HUES6 (cell line): Measurements from ENCODE around the gene KLHL29.

ENCODE experiments used
- H3K27ac ChIP-seq: 2 replicates; pipeline ENCODE4 v1.7.0; 2013; ENCODE audit warnings: low read depth, mild to moderate bottlenecking, low read length, inconsistent platforms
- H3K27me3 ChIP-seq: 2 replicates; pipeline ENCODE4 v1.6.1; 2013; ENCODE audit warnings: low read length; ENCODE audit not compliant: control insufficient read depth, insufficient read depth
- H3K36me3 ChIP-seq: 2 replicates; pipeline ENCODE4 v1.6.1; 2013; ENCODE audit warnings: low read length; ENCODE audit not compliant: control insufficient read depth, insufficient read depth
- H3K4me1 ChIP-seq: 2 replicates; pipeline ENCODE4 v1.6.1; 2013; ENCODE audit warnings: low read length; ENCODE audit not compliant: control insufficient read depth, insufficient read depth
- H3K4me3 ChIP-seq: 2 replicates; pipeline ENCODE4 v1.5.1; 2013; ENCODE audit warnings: low read depth, low read length
- H3K9ac ChIP-seq: one replicate; pipeline ENCODE4 v1.6.1; 2013; ENCODE audit warnings: mild to moderate bottlenecking, low read length
- H3K9me3 ChIP-seq: 2 replicates; pipeline ENCODE4 v1.6.1; 2013; ENCODE audit warnings: low read depth, low read length; ENCODE audit not compliant: control insufficient read depth, insufficient read depth

KLHL29 gene

GRCh38 chr2:23432531-23432930, 47.6 kb downstream of the KLHL29 start:
- H3K9me3 ChIP-seq = no peaks in the 10 kb centered on the region
- H3K9ac ChIP-seq = no peak overlapping the region
- H3K4me1 ChIP-seq = peaks cover 23% of the 10 kb centered on the region
- no peaks in the 10 kb centered on the region for H3K27me3 ChIP-seq
- H3K4me3 ChIP-seq = no peak overlapping the region
- no peak overlapping the region for H3K27ac ChIP-seq
- H3K36me3 ChIP-seq = no peaks in the 10 kb centered on the region

- Histone ChIP-seq H3K27me3 (no peaks in the 10 kb centered on the region), H3K9me3 (no peaks in the 10 kb centered on the region), H3K4me3 (no peak overlapping the region)
Observed at GRCh38 chr2:23433282-23433681, 48.3 kb downstream of the KLHL29 start.

DNA sequence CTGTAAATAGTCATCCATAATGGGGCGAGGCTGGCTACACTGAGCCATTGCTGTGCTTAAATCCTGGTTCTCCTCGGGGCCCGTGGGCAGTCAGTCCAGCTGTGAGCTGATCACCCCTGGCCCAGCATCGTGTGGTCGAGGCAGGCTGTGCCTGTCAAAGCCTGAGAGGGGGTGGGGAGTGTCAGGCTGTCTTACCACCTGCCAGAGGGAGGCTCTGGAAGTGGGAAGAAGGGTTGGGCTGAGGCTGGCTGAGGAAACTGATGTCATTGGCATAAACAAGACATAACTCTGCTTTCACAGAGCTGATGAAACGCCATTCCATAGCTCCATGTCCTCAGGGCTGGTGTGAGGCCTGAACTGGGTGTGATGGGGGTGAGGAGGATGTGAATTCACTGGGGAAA, 49.7 kb downstream of the KLHL29 start:
- no peaks in the 10 kb centered on the region for H3K36me3 ChIP-seq
- peaks cover 23% of the 10 kb centered on the region for H3K4me1 ChIP-seq
- no peaks in the 10 kb centered on the region for H3K9me3 ChIP-seq
- H3K4me3 ChIP-seq = no peak overlapping the region
- H3K9ac ChIP-seq = no peak overlapping the region
- no peaks in the 10 kb centered on the region for H3K27me3 ChIP-seq
- no peak overlapping the region for H3K27ac ChIP-seq

More at GRCh38 chr2:23433282-23433681, 48.3 kb downstream of the KLHL29 start:
- Histone ChIP-seq H3K9ac (no peak overlapping the region), H3K4me1 (peaks cover 23% of the 10 kb centered on the region), H3K27ac (no peak overlapping the region), H3K36me3 (no peaks in the 10 kb centered on the region)

- Histone ChIP-seq H3K9ac (no peak overlapping the region), H3K9me3 (no peaks in the 10 kb centered on the region), H3K27ac (no peak overlapping the region), H3K4me1 (peaks cover 23% of the 10 kb centered on the region), H3K36me3 (no peaks in the 10 kb centered on the region), H3K27me3 (no peaks in the 10 kb centered on the region), H3K4me3 (no peak overlapping the region)
Observed at GRCh38 chr2:23435250-23436035, 50.5 kb downstream of the KLHL29 start.

DNA sequence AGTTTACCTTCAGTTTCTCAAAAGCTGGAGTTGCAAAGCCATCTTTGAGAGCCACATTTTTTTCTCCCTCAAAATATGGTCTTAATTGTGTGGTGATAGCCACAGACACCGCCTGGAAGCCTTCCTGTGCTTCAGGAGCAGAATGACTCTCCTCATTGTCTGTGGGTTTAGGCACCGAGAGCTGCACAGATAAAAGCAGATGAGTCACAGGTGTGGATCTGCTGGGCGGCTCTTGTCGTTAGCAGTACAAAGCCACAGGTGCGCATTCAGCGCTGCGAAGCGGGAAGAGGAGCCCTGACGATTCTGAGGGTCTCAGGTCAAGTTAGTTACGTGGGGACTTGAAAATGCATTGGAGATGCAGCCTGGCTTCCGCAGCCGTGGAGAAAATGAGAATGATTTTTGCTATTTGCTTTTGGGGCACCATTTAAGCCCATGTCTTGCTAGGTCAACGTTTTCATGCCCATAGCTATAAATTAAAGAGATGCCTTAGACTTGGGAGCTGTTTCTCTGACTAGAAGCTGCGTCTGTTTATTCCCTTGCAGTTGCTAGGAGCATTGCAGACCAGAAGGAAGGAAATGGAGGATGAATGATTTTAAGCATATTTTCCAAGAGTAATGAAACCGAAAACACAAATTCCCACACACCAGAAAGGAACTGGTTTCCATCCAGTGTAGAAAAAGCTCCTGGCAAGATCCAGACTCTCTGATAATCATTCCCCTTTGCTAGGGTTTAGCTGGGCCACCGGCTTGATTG, 51.5 kb downstream of the KLHL29 start:
- Histone ChIP-seq H3K4me1 (peaks cover 23% of the 10 kb centered on the region), H3K27ac (no peak overlapping the region), H3K9me3 (peaks cover 1% of the 10 kb centered on the region), H3K27me3 (no peaks in the 10 kb centered on the region), H3K9ac (no peak overlapping the region), H3K36me3 (no peaks in the 10 kb centered on the region), H3K4me3 (no peak overlapping the region)

DNA sequence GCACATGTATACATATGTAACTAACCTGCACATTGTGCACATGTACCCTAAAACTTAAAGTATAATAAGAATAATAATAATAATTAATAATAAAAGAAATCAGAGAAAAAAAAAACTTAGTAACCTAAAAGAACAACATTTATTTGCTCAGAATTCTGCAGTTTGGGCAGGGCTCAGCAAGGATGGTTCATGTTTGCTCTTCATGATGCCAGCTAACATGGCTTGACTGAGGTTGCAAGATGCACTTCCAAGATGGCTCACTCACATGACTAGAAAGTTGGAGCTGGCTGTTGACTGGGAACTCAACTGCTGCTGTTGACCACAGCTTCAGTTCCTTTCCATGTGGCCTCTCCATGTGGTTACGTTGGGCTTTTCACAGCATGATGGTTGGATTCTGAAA, 56.4 kb downstream of the KLHL29 start:
- Histone ChIP-seq H3K9me3 (peaks cover 13% of the 10 kb centered on the region), H3K4me1 (peaks cover 6% of the 10 kb centered on the region), H3K36me3 (no peaks in the 10 kb centered on the region), H3K27me3 (no peaks in the 10 kb centered on the region), H3K4me3 (no peak overlapping the region), H3K27ac (no peak overlapping the region), H3K9ac (no peak overlapping the region)

- Histone ChIP-seq H3K9me3 (peaks cover 13% of the 10 kb centered on the region), H3K36me3 (no peaks in the 10 kb centered on the region), H3K4me1 (no peaks in the 10 kb centered on the region), H3K27ac (no peak overlapping the region), H3K4me3 (no peak overlapping the region), H3K27me3 (no peaks in the 10 kb centered on the region), H3K9ac (no peak overlapping the region)
Observed at GRCh38 chr2:23445450-23445868, 60.5 kb downstream of the KLHL29 start.

- H3K36me3 ChIP-seq = no peaks in the 10 kb centered on the region
- H3K27me3 ChIP-seq = no peaks in the 10 kb centered on the region
- H3K9me3 ChIP-seq = peaks cover 8% of the 10 kb centered on the region; the same call in 1 of the 2 replicates
- no peak overlapping the region for H3K4me3 ChIP-seq
- no peak overlapping the region for H3K27ac ChIP-seq
- no peaks in the 10 kb centered on the region for H3K4me1 ChIP-seq
- H3K9ac ChIP-seq = no peak overlapping the region
Observed at GRCh38 chr2:23446916-23447315, 61.9 kb downstream of the KLHL29 start.

- Histone ChIP-seq H3K4me1 (no peaks in the 10 kb centered on the region), H3K27ac (no peak overlapping the region), H3K4me3 (no peak overlapping the region), H3K9ac (no peak overlapping the region), H3K27me3 (no peaks in the 10 kb centered on the region), H3K9me3 (peaks cover 3% of the 10 kb centered on the region; the same call in 1 of the 2 replicates), H3K36me3 (no peaks in the 10 kb centered on the region)
Observed at GRCh38 chr2:23447405-23447804, 62.4 kb downstream of the KLHL29 start.

DNA sequence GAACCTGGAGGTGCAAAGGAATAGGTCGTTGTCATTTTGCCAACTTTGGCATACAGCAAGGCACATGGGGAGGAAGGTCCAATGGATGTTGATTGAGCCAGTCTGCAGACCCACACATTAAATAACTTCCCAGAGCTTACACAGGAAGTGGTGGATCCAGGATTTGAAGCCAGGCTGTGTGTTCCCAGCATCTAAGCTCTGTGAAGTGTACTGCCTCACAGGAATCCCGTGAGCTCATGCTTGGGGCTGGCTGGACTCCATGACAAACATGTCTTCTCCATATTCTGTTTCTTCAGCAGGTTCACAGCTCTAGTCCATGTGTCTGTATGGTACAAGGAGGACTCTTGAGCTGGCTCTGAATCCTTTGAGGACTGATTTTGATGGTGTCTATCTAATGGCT, 63.9 kb downstream of the KLHL29 start:
- Histone ChIP-seq H3K4me3 (no peak overlapping the region), H3K27ac (no peak overlapping the region), H3K4me1 (0 out of 2 replicates have a peak, but pooled peaks cover 5% of the 10 kb centered on the region), H3K9ac (no peak overlapping the region), H3K36me3 (no peaks in the 10 kb centered on the region), H3K9me3 (no peaks in the 10 kb centered on the region), H3K27me3 (no peaks in the 10 kb centered on the region)

GRCh38 chr2:23449413-23449812, 64.4 kb downstream of the KLHL29 start:
- Histone ChIP-seq H3K4me3 (no peak overlapping the region), H3K4me1 (0 out of 2 replicates have a peak, but pooled peaks cover 5% of the 10 kb centered on the region), H3K27me3 (no peaks in the 10 kb centered on the region), H3K27ac (no peak overlapping the region), H3K9ac (no peak overlapping the region), H3K36me3 (no peaks in the 10 kb centered on the region), H3K9me3 (no peaks in the 10 kb centered on the region)
